Neural progenitor cell (in vitro differentiated cells): ENCODE data around the gene FAM20A.

Experiments used
- CTCF ChIP-seq: fragments of 200-600 bp; sonication (generic); IDR thresholded peaks from 2 replicates; pipeline ENCODE4 v1.5.1; 2017; ENCODE audit warnings: antibody characterized with exemption, mild to moderate bottlenecking
- EZH2 ChIP-seq: fragments of 200-600 bp; sonication (generic); IDR thresholded peaks from 2 replicates; pipeline ENCODE4 v1.6.1; 2017; ENCODE audit warnings: antibody characterized with exemption, mild to moderate bottlenecking, moderate library complexity

- TF ChIP-seq CTCF (no peak), EZH2 (no peak)
These were observed 103.3 kb downstream of the FAM20A start for GRCh38 chr17:68497885-68498319.
